Liver (tissue), 9 donors: ENCODE data around the gene IRF4. TPM values are rescaled to one million over a fixed set of nuclear protein-coding genes. Genes with fewer than 3 reads are reported as not detected.
"Not testable (repeated sequence)": the region's sequence is repeated elsewhere in the genome, so short reads cannot be mapped to it uniquely, and the experiment has no call there.

Source experiments
- DNase-seq: peaks from one replicate; pipeline ENCODE4 v3.0.0-alpha.2; 2017; ENCODE audit warnings: low spot score
- H3K27ac ChIP-seq, 2 donors: one replicate each; pipeline ENCODE4 v1.7.0; 2013; ENCODE audit warnings: inconsistent platforms in 2 of 2, low read length in 2 of 2, control low read depth in 1 of 2, low read depth in 1 of 2, mild to moderate bottlenecking in 1 of 2
- H3K27me3 ChIP-seq, 4 donors: one replicate each; pipeline versions ENCODE4 v1.6.1 to v1.7.0; 2013; ENCODE audit warnings: low read length in 3 of 4, inconsistent platforms in 1 of 4, mild to moderate bottlenecking in 1 of 4, moderate library complexity in 1 of 4; ENCODE audit not compliant: control insufficient read depth in 4 of 4, insufficient read depth in 4 of 4
- H3K36me3 ChIP-seq, 4 donors: one replicate each; pipeline versions ENCODE4 v1.6.1 to v1.7.0; 2013; ENCODE audit warnings: low read length in 3 of 4, mild to moderate bottlenecking in 3 of 4, low read depth in 1 of 4, moderate library complexity in 1 of 4; ENCODE audit not compliant: control insufficient read depth in 4 of 4, insufficient read depth in 3 of 4
- H3K4me1 ChIP-seq, 4 donors: one replicate each; pipeline versions ENCODE4 v1.6.1 to v1.7.0; 2013; ENCODE audit warnings: low read length in 3 of 4, mild to moderate bottlenecking in 3 of 4, moderate library complexity in 1 of 4; ENCODE audit not compliant: control insufficient read depth in 4 of 4, insufficient read depth in 4 of 4
- H3K4me3 ChIP-seq, 3 donors: one replicate each; pipeline versions ENCODE4 v1.6.1 to v1.7.0; 2013; ENCODE audit warnings: low read length in 3 of 3, control low read depth in 1 of 3, low read depth in 1 of 3, mild to moderate bottlenecking in 1 of 3
- H3K9ac ChIP-seq, 2 donors: one replicate each; pipeline ENCODE4 v1.7.0; 2013; ENCODE audit warnings: low read length in 2 of 2, mild to moderate bottlenecking in 2 of 2, moderate library complexity in 2 of 2, control low read depth in 1 of 2, low read depth in 1 of 2
- H3K9me3 ChIP-seq, 4 donors: one replicate each; pipeline versions ENCODE4 v1.6.1 to v1.7.0; 2013; ENCODE audit warnings: low read length in 3 of 4; ENCODE audit not compliant: control insufficient read depth in 4 of 4
- EGR1 ChIP-seq, 2 donors: IDR thresholded peaks; 2 replicates each; pipeline ENCODE4 v1.6.1; 2016 to 2018; ENCODE audit warnings: antibody characterized with exemption in 2 of 2, low read depth in 2 of 2
- FOXA1 ChIP-seq: IDR thresholded peaks from 2 replicates; pipeline ENCODE4 v1.6.1; 2016; ENCODE audit warnings: antibody characterized with exemption
- FOXA2 ChIP-seq: IDR thresholded peaks from 2 replicates; pipeline ENCODE4 v1.6.1; 2016; ENCODE audit warnings: antibody characterized with exemption
- GABPA ChIP-seq, 2 donors: IDR thresholded peaks in 1 of 2; conservative IDR thresholded peaks in 1 of 2; 2 replicates each; pipeline ENCODE4 v1.6.1; 2016; ENCODE audit warnings: antibody characterized with exemption in 2 of 2, mild to moderate bottlenecking in 1 of 2, moderate library complexity in 1 of 2
- HNF4A ChIP-seq, 2 donors: conservative IDR thresholded peaks; 2 replicates each; pipeline ENCODE4 v1.6.1; 2016; ENCODE audit warnings: antibody characterized with exemption in 2 of 2, mild to moderate bottlenecking in 2 of 2
- NR2F2 ChIP-seq: IDR thresholded peaks from 2 replicates; pipeline ENCODE4 v1.6.1; 2016; ENCODE audit warnings: antibody characterized with exemption
- RAD21 ChIP-seq, 2 donors: IDR thresholded peaks; 2 replicates each; pipeline ENCODE4 v1.6.1; 2016; ENCODE audit warnings: antibody characterized with exemption in 2 of 2, mild to moderate bottlenecking in 2 of 2
- TAF1 ChIP-seq: conservative IDR thresholded peaks from 2 replicates; pipeline ENCODE4 v1.6.1; 2016; ENCODE audit warnings: antibody characterized with exemption, mild to moderate bottlenecking
- ZBTB33 ChIP-seq: IDR thresholded peaks from 2 replicates; pipeline ENCODE4 v1.6.1; 2016; ENCODE audit warnings: antibody characterized with exemption
- whole genome bisulfite sequencing: extraction: QIAGEN DNeasy Blood & Tissue Kit; methylation state at CpG from one replicate; pipeline ENCODE4 v1.1.7; 2013; 5-methylcytosine and 5-hydroxymethylcytosine counted together
- polyA plus RNA-seq, 2 donors: library from polyadenylated mRNA; stranded (reverse) in 1 of 2; unstranded in 1 of 2; fragments of 200-250 nt in 1 of 2; fragments of >200 nt in 1 of 2; fragmentation: Nextera tagmentation in 1 of 2; extraction: Ambion mirVana in 1 of 2; gene quantifications; one replicate each; pipeline versions ENCODE4 v1.2.1 to v1.2.3, GENCODE V29; 2013 to 2015
- total RNA-seq, 2 donors: library from RNA; depleted of rRNA; stranded (reverse); fragments of >200 nt; gene quantifications; one replicate each; pipeline ENCODE4 v1.2.3, GENCODE V29; 2014
- TF ChIP-seq, protein P1 (sequence below): IDR thresholded peaks from 2 replicates; pipeline ENCODE4 v1.6.1; 2016; ENCODE audit warnings: antibody characterized with exemption
- donor health status: healthy.
- donor health status: healthy.
- donor health status: healthy.
- donor health status: healthy.
- donor health status: healthy.

IRF4 gene
- total and polyA plus RNA-seq, 4 donors: 0.68 to 1.6 (median 1.1) TPM

GRCh38 chr6:376827-377640 lies 14.5 kb upstream of the IRF4 start:
- Histone ChIP-seq H3K9ac (no peak overlapping the region), H3K36me3 (no peaks in the 10 kb centered on the region), H3K27ac (no peak overlapping the region), H3K27me3 (no peaks in the 10 kb centered on the region), H3K9me3 (no peaks in the 10 kb centered on the region), H3K4me3 (no peak overlapping the region), H3K4me1 (no peaks in the 10 kb centered on the region)
- DNase-seq: no peak
- TF ChIP-seq FOXA2: no peak
- WGBS: 76% methylated on average over 10 of the region's 10 CpGs

DNA sequence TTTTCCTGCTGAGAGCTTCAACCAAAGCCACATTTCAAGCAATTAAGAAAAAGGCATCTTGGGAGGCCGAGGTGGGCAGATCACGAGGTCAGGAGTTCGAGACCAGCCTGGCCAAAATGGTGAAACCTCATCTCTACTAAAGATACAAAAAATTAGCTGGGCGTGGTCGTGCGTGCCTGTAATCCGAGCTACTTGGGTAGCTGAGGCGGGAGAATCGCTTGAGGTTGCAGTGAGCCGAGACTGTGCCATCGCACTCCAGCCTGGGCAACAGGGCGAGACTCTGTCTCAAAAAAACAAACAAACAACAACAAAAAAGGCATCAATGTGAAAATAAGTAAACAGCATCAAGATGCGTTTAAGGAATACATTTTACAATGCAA lies 13.9 kb upstream of the IRF4 start:
- not testable (repeated sequence) for H3K4me3 ChIP-seq, H3K9ac ChIP-seq, H3K27ac ChIP-seq, H3K27me3 ChIP-seq, H3K9me3 ChIP-seq, DNase-seq, H3K4me1 ChIP-seq, H3K36me3 ChIP-seq
- WGBS: 86% methylated on average over 13 of the region's 13 CpGs

- WGBS: 87% methylated on average over 24 of the region's 24 CpGs
- H3K9ac ChIP-seq: no peak overlapping the region
- no peaks in the 10 kb centered on the region for H3K9me3 ChIP-seq
- H3K4me1 ChIP-seq: no peaks in the 10 kb centered on the region
- H3K4me3 ChIP-seq: no peak overlapping the region
- DNase-seq: no peak
- no peak overlapping the region for H3K27ac ChIP-seq
- H3K36me3 ChIP-seq: no peaks in the 10 kb centered on the region
- no peaks in the 10 kb centered on the region for H3K27me3 ChIP-seq
- TF ChIP-seq NR2F2: no peak
- TF ChIP-seq FOXA2: no peak
- TF ChIP-seq HNF4A (conservative IDR thresholded peaks at IDR 0.05): no peak
- TF ChIP-seq RAD21 (IDR thresholded peaks at IDR 0.05): no peak
- TF ChIP-seq FOXA1: no peak
- TF ChIP-seq, protein P1, sequence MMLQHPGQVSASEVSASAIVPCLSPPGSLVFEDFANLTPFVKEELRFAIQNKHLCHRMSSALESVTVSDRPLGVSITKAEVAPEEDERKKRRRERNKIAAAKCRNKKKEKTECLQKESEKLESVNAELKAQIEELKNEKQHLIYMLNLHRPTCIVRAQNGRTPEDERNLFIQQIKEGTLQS: no peak
- no peak for TF ChIP-seq EGR1 (IDR thresholded peaks at IDR 0.05; ENCODE audit: low read depth in 2 of 2)
- TF ChIP-seq TAF1: no peak
- no peak for TF ChIP-seq GABPA (IDR thresholded peaks at IDR 0.05 in 1 of 2, conservative IDR thresholded peaks at IDR 0.05 in 1 of 2)
- no peak for TF ChIP-seq ZBTB33
Measured at GRCh38 chr6:378090-378957, 13.2 kb upstream of the IRF4 start.
